ENCODE measurements around the gene DCXR.

DNA sequence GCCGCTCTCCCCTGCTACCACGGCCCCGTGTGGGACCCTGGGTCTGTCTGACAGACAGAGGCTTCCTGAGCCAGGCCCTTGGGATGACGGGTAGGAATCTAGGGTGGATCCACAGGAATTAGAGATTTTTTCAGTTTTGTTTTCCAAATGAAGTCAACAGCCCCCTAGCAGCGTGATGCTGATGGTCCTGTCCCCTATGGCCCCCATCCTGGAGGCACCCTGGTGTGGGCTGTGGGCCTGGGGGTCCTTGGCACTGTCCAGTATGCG lies 30.3 kb downstream of the DCXR start:
- TF ChIP-seq, protein P1, sequence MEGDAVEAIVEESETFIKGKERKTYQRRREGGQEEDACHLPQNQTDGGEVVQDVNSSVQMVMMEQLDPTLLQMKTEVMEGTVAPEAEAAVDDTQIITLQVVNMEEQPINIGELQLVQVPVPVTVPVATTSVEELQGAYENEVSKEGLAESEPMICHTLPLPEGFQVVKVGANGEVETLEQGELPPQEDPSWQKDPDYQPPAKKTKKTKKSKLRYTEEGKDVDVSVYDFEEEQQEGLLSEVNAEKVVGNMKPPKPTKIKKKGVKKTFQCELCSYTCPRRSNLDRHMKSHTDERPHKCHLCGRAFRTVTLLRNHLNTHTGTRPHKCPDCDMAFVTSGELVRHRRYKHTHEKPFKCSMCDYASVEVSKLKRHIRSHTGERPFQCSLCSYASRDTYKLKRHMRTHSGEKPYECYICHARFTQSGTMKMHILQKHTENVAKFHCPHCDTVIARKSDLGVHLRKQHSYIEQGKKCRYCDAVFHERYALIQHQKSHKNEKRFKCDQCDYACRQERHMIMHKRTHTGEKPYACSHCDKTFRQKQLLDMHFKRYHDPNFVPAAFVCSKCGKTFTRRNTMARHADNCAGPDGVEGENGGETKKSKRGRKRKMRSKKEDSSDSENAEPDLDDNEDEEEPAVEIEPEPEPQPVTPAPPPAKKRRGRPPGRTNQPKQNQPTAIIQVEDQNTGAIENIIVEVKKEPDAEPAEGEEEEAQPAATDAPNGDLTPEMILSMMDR (conservative IDR thresholded peaks at IDR 0.05; ENCODE audit: low read length): no peak
- TF ChIP-seq EZH2phosphoT487 (IDR thresholded peaks at IDR 0.05; ENCODE audit: borderline replicate concordance, low read depth, low read length): no peak

All from OCI-LY7 (cell line).